Right atrium auricular region (tissue), 2 donors: ENCODE results near the gene UBE3B. TPM values are rescaled to one million over a fixed set of nuclear protein-coding genes. Genes with fewer than 3 reads are reported as not detected.

Source experiments
- DNase-seq: peaks from one replicate; pipeline ENCODE4 v3.0.0-alpha.2; 2019; ENCODE audit warnings: low spot score
- H3K27ac ChIP-seq, 2 donors: fragments of 200-600 bp; sonication (generic); 1 replicate in 1 of 2; 2 replicates in 1 of 2; pipeline ENCODE4 v1.5.1; 2016 to 2019
- H3K27me3 ChIP-seq, 2 donors: fragments of 200-600 bp; sonication (generic); one replicate each; pipeline versions ENCODE4 v1.5.1 to v1.6.0; 2017 to 2019
- H3K36me3 ChIP-seq: fragments of 200-600 bp; sonication (generic); one replicate; pipeline ENCODE4 v1.5.1; 2016
- H3K4me1 ChIP-seq, 2 donors: fragments of 200-600 bp; sonication (generic); one replicate each; pipeline versions ENCODE4 v1.5.1 to v1.6.0; 2017 to 2019
- H3K4me3 ChIP-seq, 2 donors: fragments of 200-600 bp; sonication (generic); 1 replicate in 1 of 2; 2 replicates in 1 of 2; pipeline ENCODE4 v1.5.1; 2017 to 2019; ENCODE audit warnings: mild to moderate bottlenecking in 1 of 2, moderate library complexity in 1 of 2
- H3K9me3 ChIP-seq, 2 donors: fragments of 200-600 bp; sonication (generic); one replicate each; pipeline ENCODE4 v1.5.1; 2019
- CTCF ChIP-seq, 2 donors: fragments of 200-600 bp; sonication (generic); IDR thresholded peaks; one replicate each; pipeline ENCODE4 v1.5.1; 2019; ENCODE audit warnings: antibody characterized with exemption in 2 of 2
- total RNA-seq, 2 donors: library from RNA; depleted of rRNA; stranded (reverse); fragments of >200 nt; gene quantifications; one replicate each; pipeline ENCODE4 v1.1.0, GENCODE V29; 2016

The UBE3B gene
- total RNA-seq, 2 donors from 2014 or later = 41.7 to 71.8 TPM

GRCh38 chr12:109518820-109519665, 41.6 kb downstream of the UBE3B start:
- Histone ChIP-seq H3K9me3 (no peaks in the 10 kb centered on the region), H3K27ac (peak overlapping the region; percentile 59), H3K27me3 (no peaks in the 10 kb centered on the region), H3K4me1 (peaks cover 0 to 49% of the 10 kb centered on the region in 2 donors), H3K4me3 (no peak overlapping the region), H3K36me3 (peaks cover 62% of the 10 kb centered on the region)
- DNase-seq = peak; percentile 72
- peak; percentile 69 to 90 for TF ChIP-seq CTCF (IDR thresholded peaks at IDR 0.05)

GRCh38 chr12:109519787-109520186, 42.4 kb downstream of the UBE3B start:
- H3K27me3 ChIP-seq = no peaks in the 10 kb centered on the region
- DNase-seq = no peak
- peak overlapping the region; percentile 59 for H3K27ac ChIP-seq
- no peak overlapping the region for H3K4me3 ChIP-seq
- TF ChIP-seq CTCF (IDR thresholded peaks at IDR 0.05) = no peak
- H3K9me3 ChIP-seq = no peaks in the 10 kb centered on the region
- H3K4me1 ChIP-seq = peaks cover 0 to 49% of the 10 kb centered on the region in 2 donors
- peaks cover 62% of the 10 kb centered on the region for H3K36me3 ChIP-seq

GRCh38 chr12:109521831-109522230, 44.4 kb downstream of the UBE3B start:
- H3K9me3 ChIP-seq = no peaks in the 10 kb centered on the region

GRCh38 chr12:109523071-109523470, 45.6 kb downstream of the UBE3B start:
- no peak overlapping the region for H3K4me3 ChIP-seq
- TF ChIP-seq CTCF (IDR thresholded peaks at IDR 0.05) = no peak
- H3K27ac ChIP-seq = peak overlapping the region; percentile 32 to 74
- no peaks in the 10 kb centered on the region for H3K9me3 ChIP-seq
- no peaks in the 10 kb centered on the region for H3K27me3 ChIP-seq
- peaks cover 60% of the 10 kb centered on the region for H3K36me3 ChIP-seq
- peaks cover 0 to 43% of the 10 kb centered on the region in 2 donors for H3K4me1 ChIP-seq
- DNase-seq = no peak

More at GRCh38 chr12:109521831-109522230, 44.4 kb downstream of the UBE3B start:
- no peak overlapping the region for H3K4me3 ChIP-seq
- DNase-seq = no peak
- H3K36me3 ChIP-seq = peaks cover 60% of the 10 kb centered on the region
- peaks cover 0 to 49% of the 10 kb centered on the region in 2 donors for H3K4me1 ChIP-seq
- peak overlapping the region in 1 of 2 donors; percentile 74 for H3K27ac ChIP-seq
- H3K27me3 ChIP-seq = no peaks in the 10 kb centered on the region
- no peak for TF ChIP-seq CTCF (IDR thresholded peaks at IDR 0.05)

GRCh38 chr12:109523504-109523903, 46.1 kb downstream of the UBE3B start:
- peaks cover 58% of the 10 kb centered on the region for H3K36me3 ChIP-seq
- H3K4me3 ChIP-seq = no peak overlapping the region
- no peak for DNase-seq
- H3K4me1 ChIP-seq = peaks cover 0 to 40% of the 10 kb centered on the region in 2 donors
- H3K27me3 ChIP-seq = no peaks in the 10 kb centered on the region
- TF ChIP-seq CTCF (IDR thresholded peaks at IDR 0.05) = no peak
- H3K9me3 ChIP-seq = no peaks in the 10 kb centered on the region
- peak overlapping the region; percentile 32 to 74 for H3K27ac ChIP-seq
